ENCODE results near the gene SRP68.
A peak's percentile ranks its signal among the peaks of the same experiment; 100 is the strongest.
"Not testable (repeated sequence)": the region's sequence is repeated elsewhere in the genome, so short reads cannot be mapped to it uniquely, and the experiment has no call there.

Gene SRP68

DNA sequence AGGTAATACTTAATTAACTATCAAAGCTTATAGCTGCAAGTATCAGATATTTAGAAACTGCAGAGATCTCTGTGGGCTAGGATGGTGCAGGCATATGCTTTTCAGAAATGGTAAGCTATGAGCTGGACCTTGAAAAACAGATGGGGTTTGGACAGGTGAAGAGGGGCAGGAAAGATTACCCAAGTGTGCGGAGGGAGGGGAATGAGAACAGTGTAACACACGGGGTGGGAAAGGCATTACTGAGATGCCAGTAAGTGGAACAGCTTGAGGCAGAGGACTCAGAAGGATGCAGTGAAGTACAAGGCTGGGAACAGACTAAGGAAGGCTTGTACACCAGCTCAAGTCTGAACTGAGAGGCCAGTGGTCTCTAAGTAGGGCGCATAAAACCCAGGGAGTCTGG lies 23.1 kb downstream of the SRP68 start:
- no peak for DNase-seq (ENCODE audit: low read depth)
- TF ChIP-seq, protein P1, sequence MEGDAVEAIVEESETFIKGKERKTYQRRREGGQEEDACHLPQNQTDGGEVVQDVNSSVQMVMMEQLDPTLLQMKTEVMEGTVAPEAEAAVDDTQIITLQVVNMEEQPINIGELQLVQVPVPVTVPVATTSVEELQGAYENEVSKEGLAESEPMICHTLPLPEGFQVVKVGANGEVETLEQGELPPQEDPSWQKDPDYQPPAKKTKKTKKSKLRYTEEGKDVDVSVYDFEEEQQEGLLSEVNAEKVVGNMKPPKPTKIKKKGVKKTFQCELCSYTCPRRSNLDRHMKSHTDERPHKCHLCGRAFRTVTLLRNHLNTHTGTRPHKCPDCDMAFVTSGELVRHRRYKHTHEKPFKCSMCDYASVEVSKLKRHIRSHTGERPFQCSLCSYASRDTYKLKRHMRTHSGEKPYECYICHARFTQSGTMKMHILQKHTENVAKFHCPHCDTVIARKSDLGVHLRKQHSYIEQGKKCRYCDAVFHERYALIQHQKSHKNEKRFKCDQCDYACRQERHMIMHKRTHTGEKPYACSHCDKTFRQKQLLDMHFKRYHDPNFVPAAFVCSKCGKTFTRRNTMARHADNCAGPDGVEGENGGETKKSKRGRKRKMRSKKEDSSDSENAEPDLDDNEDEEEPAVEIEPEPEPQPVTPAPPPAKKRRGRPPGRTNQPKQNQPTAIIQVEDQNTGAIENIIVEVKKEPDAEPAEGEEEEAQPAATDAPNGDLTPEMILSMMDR (IDR thresholded peaks at IDR 0.05; ENCODE audit: insufficient read depth, low read depth, low read length, missing control alignments), result no peak
- H3K4me3 ChIP-seq (ENCODE audit: low read depth, low read length), result no peak overlapping the region

DNA sequence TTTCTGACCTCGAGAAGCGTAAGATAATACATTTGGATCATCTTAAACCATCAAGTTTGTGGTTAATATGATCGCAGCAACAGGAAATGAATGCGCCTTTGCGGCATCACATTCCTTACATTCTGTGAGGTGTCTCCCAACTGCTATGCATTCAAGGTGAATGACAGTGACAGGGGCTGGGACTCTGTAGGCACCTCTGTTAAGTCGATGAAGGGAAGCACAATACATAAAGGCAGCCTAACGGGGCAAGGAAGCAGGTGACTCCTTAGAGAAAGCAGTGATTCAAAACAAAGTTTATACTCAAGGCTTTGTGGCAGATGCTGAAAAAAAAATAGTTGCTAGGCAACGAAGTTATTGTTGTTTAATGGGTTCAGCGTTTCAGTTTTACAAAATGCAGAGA lies 23.6 kb downstream of the SRP68 start:
- no peak for DNase-seq (ENCODE audit: low read depth)
- H3K4me3 ChIP-seq (ENCODE audit: low read depth, low read length), result no peak overlapping the region
- TF ChIP-seq, protein P1 (IDR thresholded peaks at IDR 0.05; ENCODE audit: insufficient read depth, low read depth, low read length, missing control alignments), result no peak

DNA sequence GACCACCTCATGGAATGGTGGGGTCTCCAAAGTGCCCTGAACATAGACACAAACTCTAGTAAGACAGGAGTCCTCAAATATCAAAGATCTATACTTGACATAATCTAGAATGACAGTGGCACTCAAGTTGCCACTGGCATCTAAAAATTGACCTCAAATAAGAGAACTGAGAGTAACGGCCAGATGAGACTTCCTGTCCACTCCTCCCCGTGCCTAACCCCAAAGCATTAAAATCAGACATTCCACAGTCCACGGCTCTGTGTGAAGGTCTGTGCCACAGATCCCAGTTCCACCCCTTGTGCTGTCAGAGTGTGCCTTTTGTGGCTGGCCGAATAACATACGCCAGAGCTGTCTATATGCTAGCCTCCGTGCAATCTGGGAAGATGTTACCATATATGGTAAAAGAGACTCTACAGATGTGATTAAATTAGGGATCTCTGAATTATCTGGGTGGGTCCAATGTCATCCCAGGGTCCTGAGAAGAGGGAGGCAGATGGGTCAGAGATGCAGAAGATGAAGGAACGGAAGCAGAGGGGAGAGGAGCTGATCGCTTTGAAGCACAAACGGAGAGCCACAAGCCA lies 24.2 kb downstream of the SRP68 start:
- DNase-seq (ENCODE audit: low read depth), result peak; percentile 65
- H3K4me3 ChIP-seq (ENCODE audit: low read depth, low read length), result no peak overlapping the region
- TF ChIP-seq, protein P1 (IDR thresholded peaks at IDR 0.05; ENCODE audit: insufficient read depth, low read depth, low read length, missing control alignments), result no peak

DNA sequence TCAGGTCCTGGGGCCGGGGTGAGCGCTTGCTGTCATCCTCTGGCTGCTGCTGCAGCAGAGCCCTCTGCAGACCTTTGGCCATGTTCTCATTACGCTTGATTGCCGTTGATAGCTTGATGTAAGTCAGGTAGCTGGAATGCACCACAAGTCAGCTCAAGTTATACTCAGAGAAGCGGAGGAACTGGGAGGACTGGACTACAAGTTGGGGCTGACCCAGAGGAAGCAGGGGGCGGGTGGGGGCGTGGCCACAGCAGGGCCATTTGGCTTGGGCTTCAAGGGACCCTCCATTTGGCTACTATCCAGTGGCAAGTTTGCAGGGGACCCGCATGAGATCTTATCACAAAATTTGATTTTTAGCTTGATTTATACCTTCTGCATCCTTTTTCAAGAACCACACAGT lies 26.3 kb downstream of the SRP68 start:
- TF ChIP-seq, protein P1 (IDR thresholded peaks at IDR 0.05; ENCODE audit: insufficient read depth, low read depth, low read length, missing control alignments), result no peak
- no peak for DNase-seq (ENCODE audit: low read depth)
- H3K4me3 ChIP-seq (ENCODE audit: low read depth, low read length), result no peak overlapping the region

DNA sequence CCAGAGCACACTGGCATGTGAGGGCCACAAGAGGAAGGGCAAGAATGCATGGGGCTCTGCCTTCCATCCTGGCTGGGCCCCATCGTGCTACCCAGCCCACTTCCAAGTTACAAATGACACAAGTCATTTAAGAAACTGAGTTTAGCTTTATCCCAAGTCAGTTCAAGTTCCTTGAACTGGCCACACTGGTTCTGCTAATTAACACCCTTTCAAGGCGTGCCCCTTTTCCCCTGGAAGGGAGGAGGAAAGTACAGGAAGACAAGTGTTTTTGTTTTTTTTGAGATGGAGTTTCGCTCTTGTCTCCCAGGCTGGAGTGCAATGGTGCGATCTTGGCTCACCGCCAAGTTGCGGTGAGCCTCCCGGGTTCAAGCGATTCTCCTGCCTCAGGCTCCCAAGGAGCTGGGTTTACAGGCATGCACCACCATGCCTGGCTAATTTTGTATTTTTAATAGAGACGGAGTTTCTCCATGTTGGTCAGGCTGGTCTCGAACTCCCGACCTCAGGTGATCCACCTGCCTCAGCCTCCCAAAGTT lies 27.8 kb downstream of the SRP68 start:
- DNase-seq (ENCODE audit: low read depth); H3K4me3 ChIP-seq (ENCODE audit: low read depth, low read length): not testable (repeated sequence)

DNA sequence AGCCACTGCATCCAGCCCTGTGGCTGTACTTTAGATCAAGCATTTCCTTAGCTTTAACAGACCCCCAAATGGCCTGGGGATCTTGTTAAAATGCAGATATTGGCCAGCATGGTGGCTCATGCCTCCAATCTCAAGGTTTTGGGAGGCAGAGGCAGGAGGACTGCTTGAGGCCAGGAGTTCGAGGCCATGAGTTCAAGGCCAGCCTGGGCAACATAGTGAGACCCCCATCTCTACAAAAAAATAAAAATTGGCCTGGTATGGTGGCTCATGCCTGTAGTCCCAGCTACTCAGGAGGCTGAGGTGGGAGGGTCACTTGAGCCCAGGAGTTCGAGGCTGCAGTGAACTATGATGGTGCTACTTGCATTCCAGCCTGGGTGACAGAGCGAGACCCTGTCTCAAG lies 29.4 kb downstream of the SRP68 start:
- DNase-seq (ENCODE audit: low read depth), result not testable (repeated sequence)

DNA sequence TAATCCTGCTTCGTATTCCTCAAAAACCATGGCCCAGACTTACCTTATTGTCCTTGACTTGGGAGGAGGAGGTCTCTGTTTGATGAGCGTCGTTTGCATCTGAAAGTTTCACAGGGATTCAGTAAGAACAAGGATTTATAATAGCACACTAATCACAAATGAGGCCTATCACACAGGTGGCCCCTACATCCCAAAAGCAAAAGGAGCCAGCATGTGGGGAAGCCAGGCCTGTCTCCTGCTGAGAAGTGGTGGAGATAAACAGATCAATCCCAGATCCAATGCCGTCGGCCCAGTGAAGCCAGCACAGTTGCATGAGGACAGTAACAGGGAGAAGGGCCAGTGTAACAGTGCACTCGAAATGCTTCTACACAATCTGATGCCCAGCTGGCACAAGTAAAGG lies 31.9 kb downstream of the SRP68 start:
- TF ChIP-seq, protein P1 (IDR thresholded peaks at IDR 0.05; ENCODE audit: insufficient read depth, low read depth, low read length, missing control alignments), result no peak
- no peak for DNase-seq (ENCODE audit: low read depth)
- no peak overlapping the region for H3K4me3 ChIP-seq (ENCODE audit: low read depth, low read length)

More for the DNA sequence above, 29.4 kb downstream of the SRP68 start:
- not testable (repeated sequence) for H3K4me3 ChIP-seq (ENCODE audit: low read depth, low read length)

DNA sequence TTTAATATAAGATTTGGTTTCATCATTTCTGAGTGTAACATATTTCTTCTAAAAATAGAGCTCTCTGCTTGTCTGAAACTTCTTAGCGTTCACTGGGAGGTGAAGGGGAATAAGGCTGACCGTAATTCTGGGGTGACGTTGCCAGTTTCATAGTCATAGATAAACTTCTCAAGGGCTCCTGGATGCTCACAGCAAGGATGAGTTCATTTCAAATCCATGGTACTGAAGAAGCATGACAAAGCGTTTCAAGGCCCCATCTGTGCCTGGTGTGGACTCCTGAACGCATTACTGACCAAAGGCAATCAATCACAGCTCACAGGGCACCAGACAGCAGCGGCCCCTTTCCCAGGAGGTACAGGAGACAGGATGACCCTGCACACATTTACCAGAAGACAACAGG lies 33.2 kb downstream of the SRP68 start:
- no peak for DNase-seq (ENCODE audit: low read depth)
- H3K4me3 ChIP-seq (ENCODE audit: low read depth, low read length), result no peak overlapping the region
- TF ChIP-seq, protein P1 (IDR thresholded peaks at IDR 0.05; ENCODE audit: insufficient read depth, low read depth, low read length, missing control alignments), result no peak

Measured in GM12865 (cell line).